IMR-90 (cell line): ENCODE measurements around the gene GPR21.

ENCODE experiments used
- BHLHE40 ChIP-seq: fragments of 150-350 bp; IDR thresholded peaks from 2 replicates; pipeline ENCODE4 v1.6.1; 2016; ENCODE audit warnings: mild to moderate bottlenecking, low read depth, low read length
- CHD1 ChIP-seq: IDR thresholded peaks from 2 replicates; pipeline ENCODE4 v1.6.1; 2012; ENCODE audit warnings: low read depth, low read length, improper control_type of control experiment
- CTCF ChIP-seq: conservative IDR thresholded peaks from 2 replicates; pipeline ENCODE4 v1.5.1; 2012; ENCODE audit warnings: mild to moderate bottlenecking, low read depth, low read length, improper control_type of control experiment
- MAFK ChIP-seq: IDR thresholded peaks from 2 replicates; pipeline ENCODE4 v1.6.1; 2012; ENCODE audit warnings: low read depth, low read length, improper control_type of control experiment
- MAZ ChIP-seq: IDR thresholded peaks from 2 replicates; pipeline ENCODE4 v1.6.1; 2012; ENCODE audit warnings: low read depth, mild to moderate bottlenecking, low read length, improper control_type of control experiment, moderate library complexity, borderline replicate concordance
- MXI1 ChIP-seq: IDR thresholded peaks from 2 replicates; pipeline ENCODE4 v1.6.1; 2012; ENCODE audit warnings: low read depth, mild to moderate bottlenecking, low read length, moderate library complexity, borderline replicate concordance
- NFE2L2 ChIP-seq: fragments of 150-350 bp; IDR thresholded peaks from 2 replicates; pipeline ENCODE4 v1.6.1; 2016; ENCODE audit warnings: low read depth, mild to moderate bottlenecking, low read length
- POLR2A ChIP-seq: IDR thresholded peaks from 2 replicates; pipeline ENCODE4 v1.6.1; 2012; ENCODE audit warnings: mild to moderate bottlenecking, low read depth, low read length
- RAD21 ChIP-seq: IDR thresholded peaks from 2 replicates; pipeline ENCODE4 v1.6.1; 2012; ENCODE audit warnings: low read length, improper control_type of control experiment
- RFX5 ChIP-seq: IDR thresholded peaks from 2 replicates; pipeline ENCODE4 v1.8.0; 2012; ENCODE audit warnings: low read depth, mild to moderate bottlenecking, low read length, moderate library complexity
- SMC3 ChIP-seq: fragments of 150-350 bp; IDR thresholded peaks from 2 replicates; pipeline ENCODE4 v1.6.1; 2016; ENCODE audit warnings: low read depth, mild to moderate bottlenecking, antibody characterized with exemption, low read length, moderate library complexity
- USF2 ChIP-seq: fragments of 150-350 bp; IDR thresholded peaks from 2 replicates; pipeline ENCODE4 v1.6.1; 2017; ENCODE audit warnings: mild to moderate bottlenecking, antibody characterized with exemption, low read length, low read depth

GRCh38 chr9:123034881-123035510 lies 1.5 kb downstream of the GPR21 start:
- no peak for TF ChIP-seq POLR2A
- TF ChIP-seq RAD21, result no peak
- no peak for TF ChIP-seq CTCF
- no peak for TF ChIP-seq USF2
- no peak for TF ChIP-seq MXI1
- TF ChIP-seq SMC3, result no peak
- TF ChIP-seq CHD1, result no peak
- no peak for TF ChIP-seq NFE2L2
- TF ChIP-seq MAZ, result no peak
- no peak for TF ChIP-seq BHLHE40
- TF ChIP-seq MAFK, result no peak
- TF ChIP-seq RFX5, result no peak
